Measurements from ENCODE around the gene ZPBP. TPM values are rescaled to one million over a fixed set of nuclear protein-coding genes. Genes with fewer than 3 reads are reported as not detected.
"Not testable (repeated sequence)": the region's sequence is repeated elsewhere in the genome, so short reads cannot be mapped to it uniquely, and the experiment has no call there.

Gene ZPBP
- total RNA-seq, 1 experiment from 2014 or later: not detected

DNA sequence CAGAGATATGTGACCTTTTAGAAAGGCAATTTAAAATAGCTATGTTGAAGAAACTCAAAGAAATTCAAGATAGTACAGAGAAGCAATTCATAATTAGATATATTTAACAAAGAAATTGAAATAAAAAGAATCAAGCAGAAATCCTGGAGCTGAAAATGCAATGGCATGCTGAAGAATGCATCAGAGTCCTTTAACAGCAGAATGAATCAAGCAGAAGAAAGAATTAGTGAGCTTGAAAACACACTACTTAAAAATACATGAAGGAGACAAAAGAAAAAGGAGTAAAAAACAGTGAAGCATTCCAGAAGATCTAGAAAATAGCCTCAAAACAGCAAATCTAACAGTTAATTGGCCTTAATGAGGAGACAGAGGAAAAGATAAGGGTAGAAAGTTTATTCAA, 20.0 kb downstream of the ZPBP start:
- no peaks in the 10 kb centered on the region for H3K27me3 ChIP-seq (ENCODE audit: control insufficient read depth, insufficient read depth, low read length)
- H3K4me3 ChIP-seq (ENCODE audit: insufficient read depth, low read depth, low read length): no peak overlapping the region
- DNase-seq: no peak

GRCh38 chr7:50069613-50070012, 23.4 kb downstream of the ZPBP start:
- H3K4me3 ChIP-seq (ENCODE audit: insufficient read depth, low read depth, low read length): no peak overlapping the region
- H3K36me3 ChIP-seq (replicated peaks; ENCODE audit: control insufficient read depth, insufficient read depth, low read length): no peaks in the 10 kb centered on the region
- DNase-seq: no peak

More for the DNA sequence above, 20.0 kb downstream of the ZPBP start:
- H3K36me3 ChIP-seq (replicated peaks; ENCODE audit: control insufficient read depth, insufficient read depth, low read length): no peaks in the 10 kb centered on the region

GRCh38 chr7:50068850-50069551, 24.0 kb downstream of the ZPBP start:
- Histone ChIP-seq H3K36me3 (replicated peaks; ENCODE audit: control insufficient read depth, insufficient read depth, low read length) (no peaks in the 10 kb centered on the region), H3K4me3 (ENCODE audit: insufficient read depth, low read depth, low read length) (no peak overlapping the region), H3K27me3 (ENCODE audit: control insufficient read depth, insufficient read depth, low read length) (no peaks in the 10 kb centered on the region)
- DNase-seq: peak; percentile 36

More at GRCh38 chr7:50069613-50070012, 23.4 kb downstream of the ZPBP start:
- H3K27me3 ChIP-seq (ENCODE audit: control insufficient read depth, insufficient read depth, low read length): no peaks in the 10 kb centered on the region

DNA sequence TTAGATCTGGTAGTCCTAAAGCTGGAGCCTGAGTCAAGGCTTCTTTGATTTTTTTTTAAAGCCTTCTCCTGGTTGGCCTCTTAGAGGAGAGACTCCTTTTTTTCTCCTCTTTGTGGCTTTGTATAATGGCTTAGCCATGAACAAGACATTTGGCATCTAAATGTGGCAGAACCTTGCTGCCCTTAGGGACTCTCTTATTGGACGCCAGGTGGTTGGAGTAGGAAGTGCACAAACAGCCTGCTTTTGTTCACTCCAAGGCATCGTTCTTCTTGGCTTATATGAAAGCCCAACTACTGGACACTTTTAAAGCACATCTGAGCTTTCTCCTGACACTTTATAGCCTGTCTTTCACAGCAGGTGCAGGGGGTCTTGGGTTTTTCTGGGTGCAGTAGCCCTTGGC, 25.0 kb downstream of the ZPBP start:
- Histone ChIP-seq H3K36me3 (replicated peaks; ENCODE audit: control insufficient read depth, insufficient read depth, low read length) (no peaks in the 10 kb centered on the region), H3K27me3 (ENCODE audit: control insufficient read depth, insufficient read depth, low read length) (no peaks in the 10 kb centered on the region), H3K4me3 (ENCODE audit: insufficient read depth, low read depth, low read length) (no peak overlapping the region)
- DNase-seq: no peak

DNA sequence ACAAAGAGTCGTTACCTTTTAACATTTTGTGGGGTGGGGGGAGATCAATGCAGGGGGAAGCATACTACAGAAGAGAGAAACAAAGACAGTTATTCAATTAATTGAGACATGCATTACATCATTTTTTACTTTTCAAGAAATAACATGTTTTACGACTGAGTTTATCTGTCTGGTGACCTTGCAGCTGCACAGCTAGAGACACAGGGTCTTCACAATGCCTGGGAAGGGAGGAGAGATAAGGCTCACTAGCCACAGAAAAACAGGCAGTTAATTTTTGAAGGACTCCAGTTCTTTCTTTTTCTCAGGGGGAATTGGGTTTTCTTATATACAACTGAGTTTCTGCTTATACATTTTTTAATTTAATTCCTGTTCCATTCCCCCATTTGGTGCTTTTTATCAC, 30.1 kb downstream of the ZPBP start:
- no peak for DNase-seq

DNA sequence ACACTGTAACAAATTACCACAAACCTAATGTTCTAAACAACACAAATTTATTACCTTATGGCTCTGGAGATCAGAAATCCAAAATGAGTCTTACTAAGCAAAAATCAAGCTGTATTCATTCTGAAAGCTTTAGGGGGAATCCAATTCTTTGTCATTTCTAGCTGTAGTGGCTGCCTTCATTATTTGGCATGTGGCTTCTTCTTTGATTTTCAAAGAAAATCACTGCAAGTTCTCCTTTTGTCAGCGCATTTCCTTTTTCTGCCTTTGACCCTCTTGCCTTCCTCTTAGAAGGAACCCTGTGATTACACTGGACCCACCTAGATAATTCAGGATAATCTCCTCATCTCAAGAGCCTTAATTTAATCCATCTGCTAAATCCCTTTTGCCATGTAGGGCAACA, 36.9 kb downstream of the ZPBP start:
- Histone ChIP-seq H3K27me3 (ENCODE audit: control insufficient read depth, insufficient read depth, low read length) (no peaks in the 10 kb centered on the region), H3K36me3 (replicated peaks; ENCODE audit: control insufficient read depth, insufficient read depth, low read length) (no peaks in the 10 kb centered on the region), H3K4me3 (ENCODE audit: insufficient read depth, low read depth, low read length) (no peak overlapping the region)
- no peak for DNase-seq

More for the DNA sequence above, 30.1 kb downstream of the ZPBP start:
- Histone ChIP-seq H3K36me3 (replicated peaks; ENCODE audit: control insufficient read depth, insufficient read depth, low read length) (no peaks in the 10 kb centered on the region), H3K4me3 (ENCODE audit: insufficient read depth, low read depth, low read length) (no peak overlapping the region), H3K27me3 (ENCODE audit: control insufficient read depth, insufficient read depth, low read length) (no peaks in the 10 kb centered on the region)

- Histone ChIP-seq H3K27me3 (ENCODE audit: control insufficient read depth, insufficient read depth, low read length) (no peaks in the 10 kb centered on the region), H3K36me3 (replicated peaks; ENCODE audit: control insufficient read depth, insufficient read depth, low read length) (no peaks in the 10 kb centered on the region), H3K4me3 (ENCODE audit: insufficient read depth, low read depth, low read length) (no peak overlapping the region)
- no peak for DNase-seq
Observed at GRCh38 chr7:50047716-50048115, 45.3 kb downstream of the ZPBP start.

- H3K36me3 ChIP-seq (replicated peaks; ENCODE audit: control insufficient read depth, insufficient read depth, low read length); DNase-seq; H3K4me3 ChIP-seq (ENCODE audit: insufficient read depth, low read depth, low read length); H3K27me3 ChIP-seq (ENCODE audit: control insufficient read depth, insufficient read depth, low read length): not testable (repeated sequence)
Observed at GRCh38 chr7:50041165-50041564, 51.9 kb downstream of the ZPBP start.

DNA sequence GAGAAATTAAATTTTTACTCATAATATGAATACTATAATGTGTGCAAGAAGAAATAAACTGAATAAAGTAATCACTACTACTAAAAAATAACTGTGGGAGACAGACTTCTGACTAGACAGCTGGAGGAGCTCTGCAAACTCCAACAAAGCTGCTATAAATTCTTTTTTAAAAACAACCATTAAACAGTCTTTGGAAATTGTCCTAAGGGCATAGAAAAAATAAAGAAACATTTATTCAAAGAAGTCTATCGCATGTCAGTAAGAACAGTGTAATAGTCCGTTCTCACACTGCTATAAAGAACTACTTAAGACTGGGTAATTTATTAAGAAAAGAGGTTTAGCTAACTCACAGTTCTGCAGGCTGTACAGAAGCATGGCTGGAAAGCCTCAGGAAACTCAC, 56.0 kb downstream of the ZPBP start:
- H3K4me3 ChIP-seq (ENCODE audit: insufficient read depth, low read depth, low read length): no peak overlapping the region

GRCh38 chr7:50022991-50023390, 70.1 kb downstream of the ZPBP start:
- no peak for DNase-seq
- Histone ChIP-seq H3K27me3 (ENCODE audit: control insufficient read depth, insufficient read depth, low read length) (no peaks in the 10 kb centered on the region), H3K4me3 (ENCODE audit: insufficient read depth, low read depth, low read length) (no peak overlapping the region), H3K36me3 (replicated peaks; ENCODE audit: control insufficient read depth, insufficient read depth, low read length) (no peaks in the 10 kb centered on the region)

More for the DNA sequence above, 56.0 kb downstream of the ZPBP start:
- DNase-seq: no peak
- no peaks in the 10 kb centered on the region for H3K36me3 ChIP-seq (replicated peaks; ENCODE audit: control insufficient read depth, insufficient read depth, low read length)
- H3K27me3 ChIP-seq (ENCODE audit: control insufficient read depth, insufficient read depth, low read length): no peaks in the 10 kb centered on the region

- no peaks in the 10 kb centered on the region for H3K27me3 ChIP-seq (ENCODE audit: control insufficient read depth, insufficient read depth, low read length)
Observed at GRCh38 chr7:50022451-50022850, 70.6 kb downstream of the ZPBP start.

GRCh38 chr7:49995681-49996080, 97.4 kb downstream of the ZPBP start:
- DNase-seq: no peak

More at GRCh38 chr7:50022451-50022850, 70.6 kb downstream of the ZPBP start:
- DNase-seq: no peak
- H3K4me3 ChIP-seq (ENCODE audit: insufficient read depth, low read depth, low read length): no peak overlapping the region
- H3K36me3 ChIP-seq (replicated peaks; ENCODE audit: control insufficient read depth, insufficient read depth, low read length): no peaks in the 10 kb centered on the region

DNA sequence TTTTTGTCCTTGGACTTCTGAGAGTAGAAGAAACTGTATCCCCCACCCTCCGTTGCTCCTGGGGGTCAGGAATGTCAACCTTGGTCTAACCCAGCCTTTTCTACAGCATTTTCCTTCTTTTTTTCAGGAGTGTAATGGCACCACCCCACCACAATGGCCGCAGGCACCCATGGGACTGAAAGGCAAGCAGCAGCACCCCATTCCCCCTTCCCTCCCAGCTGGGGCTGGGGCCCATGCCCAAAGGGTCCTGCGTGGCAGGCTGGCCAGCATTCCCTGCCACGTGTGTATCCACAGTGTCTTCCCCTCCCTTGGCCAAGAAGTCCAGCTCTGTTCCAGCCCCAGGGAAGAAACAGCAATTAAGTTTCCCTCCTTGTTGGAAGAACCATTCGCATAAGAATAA, 106.9 kb downstream of the ZPBP start:
- Histone ChIP-seq H3K27me3 (ENCODE audit: control insufficient read depth, insufficient read depth, low read length) (no peaks in the 10 kb centered on the region), H3K4me3 (ENCODE audit: insufficient read depth, low read depth, low read length) (no peak overlapping the region), H3K36me3 (replicated peaks; ENCODE audit: control insufficient read depth, insufficient read depth, low read length) (no peaks in the 10 kb centered on the region)
- no peak for DNase-seq

More at GRCh38 chr7:49995681-49996080, 97.4 kb downstream of the ZPBP start:
- Histone ChIP-seq H3K27me3 (ENCODE audit: control insufficient read depth, insufficient read depth, low read length) (no peaks in the 10 kb centered on the region), H3K36me3 (replicated peaks; ENCODE audit: control insufficient read depth, insufficient read depth, low read length) (no peaks in the 10 kb centered on the region), H3K4me3 (ENCODE audit: insufficient read depth, low read depth, low read length) (no peak overlapping the region)

DNA sequence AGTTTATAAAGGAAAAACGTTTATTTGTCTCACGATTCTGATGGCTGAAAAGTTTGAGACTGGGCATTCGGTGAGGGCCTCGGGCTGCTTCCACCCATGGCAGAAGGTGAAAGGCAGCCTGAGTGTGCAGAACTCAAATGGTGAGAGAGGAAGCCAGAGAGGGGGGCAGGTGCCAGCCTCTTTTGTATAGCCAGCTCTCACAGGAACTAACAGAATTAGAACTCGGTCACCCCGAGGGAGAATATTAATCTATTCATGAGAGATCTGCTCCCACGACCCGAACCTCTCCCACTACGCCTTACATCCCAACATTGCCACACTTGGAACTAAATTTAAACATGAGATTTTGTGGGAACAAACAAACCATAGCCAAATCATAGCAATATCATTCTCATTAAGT, 112.6 kb downstream of the ZPBP start:
- DNase-seq: no peak
- H3K4me3 ChIP-seq (ENCODE audit: insufficient read depth, low read depth, low read length): no peak overlapping the region
- no peaks in the 10 kb centered on the region for H3K27me3 ChIP-seq (ENCODE audit: control insufficient read depth, insufficient read depth, low read length)
- H3K36me3 ChIP-seq (replicated peaks; ENCODE audit: control insufficient read depth, insufficient read depth, low read length): no peaks in the 10 kb centered on the region

DNA sequence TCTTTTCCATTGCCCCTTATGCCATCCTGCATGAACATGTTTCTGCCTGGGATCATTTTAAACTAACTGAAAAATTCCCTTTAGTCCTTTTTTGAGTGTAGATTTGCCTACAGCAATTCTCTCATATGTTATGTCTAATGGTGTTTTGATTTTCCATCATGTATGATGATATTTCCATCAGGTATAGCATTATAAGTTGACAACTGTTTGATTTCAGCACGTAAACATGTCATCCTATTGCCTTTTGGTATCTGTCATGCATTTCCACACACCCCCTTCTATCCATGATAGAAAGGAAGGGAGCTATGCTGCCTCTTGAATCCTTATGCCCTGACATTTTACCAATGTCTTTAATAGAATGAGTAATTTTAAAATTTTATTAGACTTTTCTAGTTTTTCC, 116.8 kb downstream of the ZPBP start:
- Histone ChIP-seq H3K27me3 (ENCODE audit: control insufficient read depth, insufficient read depth, low read length) (no peaks in the 10 kb centered on the region), H3K36me3 (replicated peaks; ENCODE audit: control insufficient read depth, insufficient read depth, low read length) (no peaks in the 10 kb centered on the region), H3K4me3 (ENCODE audit: insufficient read depth, low read depth, low read length) (no peak overlapping the region)
- DNase-seq: no peak

DNA sequence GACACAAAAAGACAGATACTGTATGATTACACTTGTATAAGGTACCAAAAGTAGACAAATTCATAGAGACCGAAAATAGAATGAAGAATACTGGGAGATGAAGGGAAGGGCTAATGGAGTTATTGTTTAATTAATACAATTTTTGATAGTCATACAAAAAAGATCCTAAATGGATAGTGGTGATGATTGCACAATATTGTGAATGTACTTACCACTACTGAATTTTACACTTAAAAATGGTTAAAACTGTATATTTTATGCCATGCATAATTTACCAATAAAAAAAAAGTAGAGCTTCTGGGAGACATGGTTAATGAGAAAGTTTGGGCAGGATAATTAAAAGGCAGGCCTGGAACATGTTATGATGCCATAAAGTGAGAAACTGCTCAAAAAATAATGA, 119.0 kb downstream of the ZPBP start:
- no peaks in the 10 kb centered on the region for H3K27me3 ChIP-seq (ENCODE audit: control insufficient read depth, insufficient read depth, low read length)
- H3K4me3 ChIP-seq (ENCODE audit: insufficient read depth, low read depth, low read length): no peak overlapping the region
- no peaks in the 10 kb centered on the region for H3K36me3 ChIP-seq (replicated peaks; ENCODE audit: control insufficient read depth, insufficient read depth, low read length)
- no peak for DNase-seq

All from H7 (cell line).